Mammary epithelial cell (primary cell): ENCODE results near the gene PLPPR1.

Experiments used
- CTCF ChIP-seq, 2 donors: IDR thresholded peaks in 1 of 2; conservative IDR thresholded peaks in 1 of 2; 2 replicates each; pipeline ENCODE4 v1.5.1; 2011 to 2012; ENCODE audit warnings: inconsistent platforms in 2 of 2, low read length in 2 of 2, mild to moderate bottlenecking in 2 of 2, control low read depth in 1 of 2, low read depth in 1 of 2; ENCODE audit not compliant: insufficient read depth in 1 of 2; ENCODE audit errors: extremely low read depth in 1 of 2
- EZH2 ChIP-seq: IDR thresholded peaks from 2 replicates; pipeline ENCODE4 v1.6.1; 2012; ENCODE audit warnings: low read length, inconsistent platforms, borderline replicate concordance

GRCh38 chr9:101311758-101312420 is 283.4 kb downstream of the PLPPR1 start:
- TF ChIP-seq CTCF (conservative IDR thresholded peaks at IDR 0.05 in 1 of 2, IDR thresholded peaks at IDR 0.05 in 1 of 2; ENCODE audit: extremely low read depth in 1 of 2, insufficient read depth in 1 of 2, low read depth in 1 of 2, low read length in 2 of 2), result peak; percentile 48 to 59
- no peak for TF ChIP-seq EZH2
